HL-60 (cell line): ENCODE results near the gene MAP6.

Source experiments
- GABPA ChIP-seq: IDR thresholded peaks from 2 replicates; pipeline ENCODE4 v1.6.1; 2012; ENCODE audit warnings: low read depth
- POLR2AphosphoS5 ChIP-seq: IDR thresholded peaks from 2 replicates; pipeline ENCODE4 v1.6.1; 2012; ENCODE audit warnings: low read depth
- TF ChIP-seq, protein P1 (sequence below): IDR thresholded peaks from one replicate; pipeline ENCODE4 v1.5.1; 2011; ENCODE audit warnings: low read length, control low read depth, inconsistent platforms; ENCODE audit not compliant: insufficient read depth

- TF ChIP-seq POLR2AphosphoS5 (no peak), GABPA (no peak)
- TF ChIP-seq, protein P1, sequence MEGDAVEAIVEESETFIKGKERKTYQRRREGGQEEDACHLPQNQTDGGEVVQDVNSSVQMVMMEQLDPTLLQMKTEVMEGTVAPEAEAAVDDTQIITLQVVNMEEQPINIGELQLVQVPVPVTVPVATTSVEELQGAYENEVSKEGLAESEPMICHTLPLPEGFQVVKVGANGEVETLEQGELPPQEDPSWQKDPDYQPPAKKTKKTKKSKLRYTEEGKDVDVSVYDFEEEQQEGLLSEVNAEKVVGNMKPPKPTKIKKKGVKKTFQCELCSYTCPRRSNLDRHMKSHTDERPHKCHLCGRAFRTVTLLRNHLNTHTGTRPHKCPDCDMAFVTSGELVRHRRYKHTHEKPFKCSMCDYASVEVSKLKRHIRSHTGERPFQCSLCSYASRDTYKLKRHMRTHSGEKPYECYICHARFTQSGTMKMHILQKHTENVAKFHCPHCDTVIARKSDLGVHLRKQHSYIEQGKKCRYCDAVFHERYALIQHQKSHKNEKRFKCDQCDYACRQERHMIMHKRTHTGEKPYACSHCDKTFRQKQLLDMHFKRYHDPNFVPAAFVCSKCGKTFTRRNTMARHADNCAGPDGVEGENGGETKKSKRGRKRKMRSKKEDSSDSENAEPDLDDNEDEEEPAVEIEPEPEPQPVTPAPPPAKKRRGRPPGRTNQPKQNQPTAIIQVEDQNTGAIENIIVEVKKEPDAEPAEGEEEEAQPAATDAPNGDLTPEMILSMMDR, result no peak
Observed at GRCh38 chr11:75691804-75692203, 23.0 kb upstream of the MAP6 start.
